ENCODE data around the gene CCDC157.

GRCh38 chr22:30326255-30326705 is 30.5 kb upstream of the CCDC157 start:
- no peak for TF ChIP-seq CEBPB (IDR thresholded peaks at IDR 0.05; ENCODE audit: borderline replicate concordance in 1 of 2, low read depth in 2 of 2, low read length in 2 of 2)
- TF ChIP-seq CHD4 (IDR thresholded peaks at IDR 0.05): no peak
- no peak for TF ChIP-seq CREB1 (IDR thresholded peaks at IDR 0.05; ENCODE audit: low read depth)
- TF ChIP-seq POLR2A (IDR thresholded peaks at IDR 0.05; ENCODE audit: low read depth, low read length): no peak
- no peak for TF ChIP-seq SIN3A (IDR thresholded peaks at IDR 0.05; ENCODE audit: low read depth, low read length)
- no peak for TF ChIP-seq ELK1 (IDR thresholded peaks at IDR 0.05; ENCODE audit: low read depth, low read length)
- TF ChIP-seq, protein P1, sequence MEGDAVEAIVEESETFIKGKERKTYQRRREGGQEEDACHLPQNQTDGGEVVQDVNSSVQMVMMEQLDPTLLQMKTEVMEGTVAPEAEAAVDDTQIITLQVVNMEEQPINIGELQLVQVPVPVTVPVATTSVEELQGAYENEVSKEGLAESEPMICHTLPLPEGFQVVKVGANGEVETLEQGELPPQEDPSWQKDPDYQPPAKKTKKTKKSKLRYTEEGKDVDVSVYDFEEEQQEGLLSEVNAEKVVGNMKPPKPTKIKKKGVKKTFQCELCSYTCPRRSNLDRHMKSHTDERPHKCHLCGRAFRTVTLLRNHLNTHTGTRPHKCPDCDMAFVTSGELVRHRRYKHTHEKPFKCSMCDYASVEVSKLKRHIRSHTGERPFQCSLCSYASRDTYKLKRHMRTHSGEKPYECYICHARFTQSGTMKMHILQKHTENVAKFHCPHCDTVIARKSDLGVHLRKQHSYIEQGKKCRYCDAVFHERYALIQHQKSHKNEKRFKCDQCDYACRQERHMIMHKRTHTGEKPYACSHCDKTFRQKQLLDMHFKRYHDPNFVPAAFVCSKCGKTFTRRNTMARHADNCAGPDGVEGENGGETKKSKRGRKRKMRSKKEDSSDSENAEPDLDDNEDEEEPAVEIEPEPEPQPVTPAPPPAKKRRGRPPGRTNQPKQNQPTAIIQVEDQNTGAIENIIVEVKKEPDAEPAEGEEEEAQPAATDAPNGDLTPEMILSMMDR (IDR thresholded peaks at IDR 0.05 in 2 of 3, conservative IDR thresholded peaks at IDR 0.05 in 1 of 3; ENCODE audit: control insufficient read depth in 2 of 3, extremely low read depth in 1 of 3, insufficient read depth in 1 of 3, low read depth in 3 of 3, low read length in 3 of 3): no peak
